ENCODE results near the gene VIPR2. TPM values are rescaled to one million over a fixed set of nuclear protein-coding genes. Genes with fewer than 3 reads are reported as not detected.

Gene VIPR2
- polyA plus RNA-seq, 3 donors, result not detected

- Mint-ChIP-seq H3K27me3 (ENCODE audit: low read depth in 3 of 3) (peaks cover 17 to 35% (median 32%) of the 10 kb centered on the region in 3 donors), H3K4me1 (peaks cover 8% of the 10 kb centered on the region), H3K27ac (no peak overlapping the region), H3K4me3 (no peak overlapping the region), H3K36me3 (no peaks in the 10 kb centered on the region), H3K9me3 (peaks cover 0 to 11% (median 2%) of the 10 kb centered on the region in 7 donors)
- Histone ChIP-seq H3K4me3 (replicated peaks in 1 of 3; ENCODE audit: low read depth in 2 of 3, low read length in 3 of 3) (no peak overlapping the region), H4K20me1 (ENCODE audit: insufficient read depth, low read length) (no peaks in the 10 kb centered on the region), H3K9me3 (replicated peaks in 1 of 2; ENCODE audit: control insufficient read depth in 1 of 2, insufficient read depth in 1 of 2, low read length in 2 of 2) (no peaks in the 10 kb centered on the region), H3K79me2 (ENCODE audit: insufficient read depth, low read length) (no peaks in the 10 kb centered on the region), H3K36me3 (replicated peaks in 1 of 2; ENCODE audit: control insufficient read depth in 1 of 2, insufficient read depth in 2 of 2, low read length in 2 of 2) (no peaks in the 10 kb centered on the region), H3K4me1 (ENCODE audit: control insufficient read depth in 1 of 2, insufficient read depth in 2 of 2, low read length in 2 of 2) (peaks cover 4 to 7% of the 10 kb centered on the region in 2 donors), H3K9ac (ENCODE audit: insufficient read depth, low read length, poor library complexity, severe bottlenecking) (no peak overlapping the region), H3K27ac (ENCODE audit: low read depth in 1 of 2, low read length in 2 of 2) (no peak overlapping the region), H3K27me3 (ENCODE audit: control insufficient read depth in 2 of 2, insufficient read depth in 2 of 2, low read length in 2 of 2) (peaks cover 3 to 22% of the 10 kb centered on the region in 2 donors), H2AFZ (ENCODE audit: insufficient read depth, low read depth, low read length, poor library complexity, severe bottlenecking) (no peak overlapping the region), H3K4me2 (replicated peaks; ENCODE audit: extremely low read depth, low read length, poor library complexity, severe bottlenecking) (no peak overlapping the region)
- intact Hi-C loops (cut with micrococcal nuclease), result no loop called here
- 87% methylated on average over 31 of the region's 33 CpGs for WGBS (ENCODE audit: insufficient coverage)
- TF ChIP-seq, protein P1, sequence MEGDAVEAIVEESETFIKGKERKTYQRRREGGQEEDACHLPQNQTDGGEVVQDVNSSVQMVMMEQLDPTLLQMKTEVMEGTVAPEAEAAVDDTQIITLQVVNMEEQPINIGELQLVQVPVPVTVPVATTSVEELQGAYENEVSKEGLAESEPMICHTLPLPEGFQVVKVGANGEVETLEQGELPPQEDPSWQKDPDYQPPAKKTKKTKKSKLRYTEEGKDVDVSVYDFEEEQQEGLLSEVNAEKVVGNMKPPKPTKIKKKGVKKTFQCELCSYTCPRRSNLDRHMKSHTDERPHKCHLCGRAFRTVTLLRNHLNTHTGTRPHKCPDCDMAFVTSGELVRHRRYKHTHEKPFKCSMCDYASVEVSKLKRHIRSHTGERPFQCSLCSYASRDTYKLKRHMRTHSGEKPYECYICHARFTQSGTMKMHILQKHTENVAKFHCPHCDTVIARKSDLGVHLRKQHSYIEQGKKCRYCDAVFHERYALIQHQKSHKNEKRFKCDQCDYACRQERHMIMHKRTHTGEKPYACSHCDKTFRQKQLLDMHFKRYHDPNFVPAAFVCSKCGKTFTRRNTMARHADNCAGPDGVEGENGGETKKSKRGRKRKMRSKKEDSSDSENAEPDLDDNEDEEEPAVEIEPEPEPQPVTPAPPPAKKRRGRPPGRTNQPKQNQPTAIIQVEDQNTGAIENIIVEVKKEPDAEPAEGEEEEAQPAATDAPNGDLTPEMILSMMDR (IDR thresholded peaks at IDR 0.05), result no peak
- no peak for DNase-seq
Observed at GRCh38 chr7:159026271-159027055, 118.2 kb downstream of the VIPR2 start.

DNA sequence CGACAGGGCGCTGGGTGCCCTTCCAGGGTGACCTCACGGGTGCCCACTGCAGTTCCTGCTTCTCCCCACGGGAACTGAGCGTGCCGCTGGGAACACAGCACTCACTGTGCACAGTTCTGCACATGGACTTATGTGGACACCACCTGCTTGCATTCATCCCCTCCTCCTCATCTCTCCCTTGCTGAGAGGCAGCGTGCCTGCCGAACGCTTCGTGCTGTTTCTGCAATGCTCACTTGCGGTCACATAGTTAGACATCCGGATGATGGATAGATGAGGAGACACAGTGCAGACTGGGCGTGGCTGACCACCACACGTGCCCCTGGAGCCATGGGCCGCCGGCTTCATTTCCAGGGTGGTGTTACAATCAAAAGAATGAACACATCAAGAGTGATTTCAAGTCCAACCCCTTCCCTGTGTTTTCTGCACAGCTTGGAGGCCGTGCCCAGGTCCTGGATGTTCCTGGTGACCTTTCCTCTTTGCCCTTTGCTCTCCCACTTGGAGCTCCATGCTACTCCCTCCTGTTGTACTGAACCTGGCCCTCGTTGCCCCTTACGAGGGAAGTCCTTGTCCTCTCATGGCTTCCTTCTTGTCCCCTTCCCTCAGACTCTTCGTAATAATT lies 119.4 kb downstream of the VIPR2 start:
- intact Hi-C loops (cut with micrococcal nuclease), result no loop called here

More for the DNA sequence above, 119.4 kb downstream of the VIPR2 start:
- Histone ChIP-seq H2AFZ (ENCODE audit: insufficient read depth, low read depth, low read length, poor library complexity, severe bottlenecking) (no peak overlapping the region), H3K4me3 (replicated peaks in 1 of 3; ENCODE audit: low read depth in 2 of 3, low read length in 3 of 3) (no peak overlapping the region), H4K20me1 (ENCODE audit: insufficient read depth, low read length) (no peaks in the 10 kb centered on the region), H3K4me2 (replicated peaks; ENCODE audit: extremely low read depth, low read length, poor library complexity, severe bottlenecking) (no peak overlapping the region), H3K9ac (ENCODE audit: insufficient read depth, low read length, poor library complexity, severe bottlenecking) (no peak overlapping the region), H3K36me3 (replicated peaks in 1 of 2; ENCODE audit: control insufficient read depth in 1 of 2, insufficient read depth in 2 of 2, low read length in 2 of 2) (no peaks in the 10 kb centered on the region), H3K27ac (ENCODE audit: low read depth in 1 of 2, low read length in 2 of 2) (no peak overlapping the region), H3K9me3 (replicated peaks in 1 of 2; ENCODE audit: control insufficient read depth in 1 of 2, insufficient read depth in 1 of 2, low read length in 2 of 2) (no peaks in the 10 kb centered on the region), H3K4me1 (ENCODE audit: control insufficient read depth in 1 of 2, insufficient read depth in 2 of 2, low read length in 2 of 2) (peaks cover under 1% of the 10 kb centered on the region in 2 donors), H3K27me3 (ENCODE audit: control insufficient read depth in 2 of 2, insufficient read depth in 2 of 2, low read length in 2 of 2) (peaks cover 0 to 10% of the 10 kb centered on the region in 2 donors), H3K79me2 (ENCODE audit: insufficient read depth, low read length) (no peaks in the 10 kb centered on the region)
- TF ChIP-seq, protein P1 (IDR thresholded peaks at IDR 0.05), result no peak
- 89% methylated on average over 17 of the region's 20 CpGs for WGBS (ENCODE audit: insufficient coverage)
- no peak for DNase-seq
- Mint-ChIP-seq H3K27ac (peak overlapping the region in 1 of 7 donors; percentile 1), H3K27me3 (ENCODE audit: low read depth in 3 of 3) (peaks cover 14 to 23% (median 21%) of the 10 kb centered on the region in 3 donors), H3K36me3 (no peaks in the 10 kb centered on the region), H3K9me3 (peaks cover 2 to 19% (median 5%) of the 10 kb centered on the region in 7 donors), H3K4me1 (peaks cover 2% of the 10 kb centered on the region), H3K4me3 (no peak overlapping the region)

Data from CD14-positive monocyte (primary cell).